Measurements from ENCODE around the gene CDC27.
"Not testable (repeated sequence)": the region's sequence is repeated elsewhere in the genome, so short reads cannot be mapped to it uniquely, and the experiment has no call there.

CDC27 gene

DNA sequence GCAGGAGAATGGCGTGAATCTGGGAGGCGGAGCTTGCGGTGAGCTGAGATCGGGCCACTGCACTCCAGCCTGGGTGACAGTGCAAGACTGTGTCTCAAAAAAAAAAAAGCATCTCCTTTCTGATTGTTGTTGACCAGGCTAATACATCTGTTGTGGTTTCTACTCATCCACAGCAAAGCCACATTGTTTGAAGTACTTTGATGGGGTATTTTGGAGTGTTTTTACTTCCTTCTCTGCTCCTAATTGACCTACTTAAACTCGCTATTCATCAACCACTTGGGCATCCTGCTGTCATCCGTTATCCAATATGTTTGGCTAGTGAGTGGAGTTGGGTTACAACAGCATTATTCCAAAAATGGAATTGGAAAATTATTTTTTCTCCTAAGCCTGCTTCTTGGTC is 3.5 kb upstream of the CDC27 start:
- Mint-ChIP-seq H3K4me3 (no peak overlapping the region), H3K27me3 (ENCODE audit: low read depth) (no peaks in the 10 kb centered on the region), H3K36me3 (ENCODE audit: low read depth) (no peaks in the 10 kb centered on the region), H3K27ac (no peak overlapping the region), H3K9me3 (no peaks in the 10 kb centered on the region), H3K4me1 (ENCODE audit: low read depth) (peaks cover 15% of the 10 kb centered on the region)

DNA sequence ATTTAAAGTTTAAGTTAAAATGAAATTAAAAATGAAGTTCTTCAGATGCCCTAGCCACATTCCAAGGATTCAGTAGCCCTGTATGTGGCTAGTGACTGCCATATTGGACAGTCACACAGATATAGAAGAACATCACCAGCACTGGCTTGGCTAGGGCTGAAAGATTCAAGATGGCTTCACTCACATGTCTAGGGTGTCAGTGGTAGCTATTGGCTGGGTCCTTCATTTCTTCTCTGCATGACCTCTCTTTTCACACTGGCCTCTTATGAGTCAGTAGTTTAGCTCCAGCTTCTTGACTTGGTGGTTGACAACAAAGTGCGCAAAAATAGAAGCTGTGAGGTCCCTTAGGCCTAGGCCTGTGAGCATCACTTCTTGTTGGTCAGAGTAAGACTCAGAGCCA is 1.7 kb upstream of the CDC27 start:
- Mint-ChIP-seq H3K36me3 (ENCODE audit: low read depth) (peaks cover 4% of the 10 kb centered on the region), H3K4me1 (ENCODE audit: low read depth) (peaks cover 24% of the 10 kb centered on the region), H3K27me3 (ENCODE audit: low read depth) (no peaks in the 10 kb centered on the region), H3K4me3 (no peak overlapping the region), H3K9me3 (no peaks in the 10 kb centered on the region), H3K27ac (no peak overlapping the region)

DNA sequence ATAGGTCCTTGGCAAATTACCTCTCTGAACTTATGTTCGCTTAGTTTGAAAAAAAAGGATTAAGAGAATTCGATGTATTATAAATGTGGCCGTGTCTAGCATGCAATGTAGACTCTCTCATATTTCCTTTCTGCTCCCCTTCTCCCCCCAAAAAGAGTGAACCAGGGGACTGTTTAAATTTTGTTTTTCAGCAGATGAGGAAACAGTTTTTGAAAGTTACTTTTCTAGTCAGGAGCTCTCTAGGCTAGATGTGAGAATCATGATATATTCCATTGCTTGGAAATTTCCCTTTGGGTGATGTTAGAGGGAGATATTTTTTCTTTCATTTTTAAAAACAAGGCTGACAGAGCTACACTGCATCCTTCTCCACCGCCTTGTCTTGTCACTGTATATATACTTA is 1.1 kb upstream of the CDC27 start:
- peaks cover 24% of the 10 kb centered on the region for H3K4me1 Mint-ChIP-seq (ENCODE audit: low read depth)
- no peaks in the 10 kb centered on the region for H3K27me3 Mint-ChIP-seq (ENCODE audit: low read depth)
- H3K36me3 Mint-ChIP-seq (ENCODE audit: low read depth) = peaks cover 4% of the 10 kb centered on the region
- peak overlapping the region; percentile 91 for H3K4me3 Mint-ChIP-seq
- no peak overlapping the region for H3K27ac Mint-ChIP-seq
- H3K9me3 Mint-ChIP-seq = no peaks in the 10 kb centered on the region

DNA sequence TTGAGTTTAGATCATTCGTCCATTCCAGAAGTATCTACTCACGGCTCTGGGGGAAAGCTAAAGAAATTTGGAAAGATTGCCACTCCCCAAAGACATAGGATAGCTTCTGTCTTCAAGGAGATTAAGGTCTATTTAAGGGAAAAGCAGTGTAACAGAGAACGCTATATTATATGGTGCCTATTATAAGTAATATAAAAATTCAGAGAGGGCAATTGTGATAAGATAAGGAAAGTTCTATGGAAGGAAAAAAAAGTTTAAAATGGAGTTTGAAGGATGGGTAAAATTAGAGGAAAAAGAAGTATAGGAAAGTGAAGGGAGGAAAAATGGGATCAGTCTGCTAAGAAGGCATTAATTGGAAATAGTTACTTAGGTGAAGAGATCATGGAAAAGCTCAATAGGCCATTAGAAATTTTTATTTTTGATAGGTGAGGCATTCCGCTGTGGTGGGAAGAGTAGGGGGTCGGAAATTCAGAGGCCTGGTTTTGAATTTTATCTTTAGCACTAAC is 690 bp upstream of the CDC27 start:
- Mint-ChIP-seq H3K36me3 (ENCODE audit: low read depth) (peaks cover 4% of the 10 kb centered on the region), H3K27me3 (ENCODE audit: low read depth) (no peaks in the 10 kb centered on the region), H3K4me1 (ENCODE audit: low read depth) (peaks cover 25% of the 10 kb centered on the region), H3K9me3 (no peaks in the 10 kb centered on the region), H3K27ac (peak overlapping the region; percentile 89), H3K4me3 (peak overlapping the region; percentile 91)

DNA sequence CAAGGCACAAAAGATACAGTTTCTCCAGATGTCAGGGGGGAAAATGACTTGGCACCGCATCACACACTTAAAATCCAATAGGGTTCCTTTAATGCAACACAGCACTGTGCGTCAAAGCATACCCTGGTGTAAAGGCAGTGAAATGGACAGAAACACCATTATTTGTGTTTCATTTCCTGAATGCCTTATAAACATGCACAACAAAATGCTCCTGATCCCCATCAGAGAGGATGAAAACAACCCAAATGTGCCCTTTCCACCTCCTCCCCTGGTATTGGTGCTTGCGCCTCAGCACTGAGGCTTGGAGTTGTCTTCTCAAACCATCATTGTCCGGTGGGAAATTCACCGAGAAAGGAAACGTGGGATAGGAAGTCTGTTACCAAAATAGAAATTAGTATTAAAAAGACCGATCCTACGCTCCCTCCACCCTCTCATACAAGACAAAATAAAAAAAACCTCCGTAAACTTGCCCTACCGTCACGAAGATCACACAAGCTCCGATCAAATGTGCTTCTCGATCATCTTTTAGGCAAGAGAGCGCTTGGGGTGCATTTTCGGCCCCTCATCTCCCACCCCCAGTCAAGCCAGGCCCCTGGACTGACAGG is 722 bp downstream of the CDC27 start:
- Mint-ChIP-seq H3K4me1 (ENCODE audit: low read depth) (peaks cover 37% of the 10 kb centered on the region), H3K27ac (peak overlapping the region; percentile 89), H3K27me3 (ENCODE audit: low read depth) (no peaks in the 10 kb centered on the region), H3K4me3 (peak overlapping the region; percentile 91), H3K36me3 (ENCODE audit: low read depth) (peaks cover 6% of the 10 kb centered on the region), H3K9me3 (no peaks in the 10 kb centered on the region)

DNA sequence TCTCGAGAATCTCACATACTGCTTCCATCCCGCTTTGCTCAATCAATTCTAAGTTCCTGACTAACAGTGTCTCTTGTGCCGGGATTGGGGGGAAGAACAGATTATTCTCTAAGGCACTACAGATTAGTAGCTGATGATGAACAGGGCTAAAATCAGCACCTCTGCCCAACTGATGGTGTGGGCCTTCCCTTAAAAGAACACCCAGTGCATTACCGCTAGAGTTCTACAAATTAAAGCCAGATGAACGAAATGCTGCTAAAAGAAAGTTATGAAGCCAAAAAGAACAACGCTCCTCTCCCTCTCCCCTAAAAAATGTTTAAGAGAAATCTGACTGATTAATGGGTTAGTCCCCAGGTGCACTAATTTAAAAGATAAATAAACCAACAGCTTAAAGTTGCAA is 4.4 kb downstream of the CDC27 start:
- no peaks in the 10 kb centered on the region for H3K9me3 Mint-ChIP-seq
- no peak overlapping the region for H3K4me3 Mint-ChIP-seq
- H3K27me3 Mint-ChIP-seq (ENCODE audit: low read depth) = no peaks in the 10 kb centered on the region
- H3K4me1 Mint-ChIP-seq (ENCODE audit: low read depth) = peaks cover 48% of the 10 kb centered on the region
- H3K36me3 Mint-ChIP-seq (ENCODE audit: low read depth) = peaks cover 13% of the 10 kb centered on the region
- no peak overlapping the region for H3K27ac Mint-ChIP-seq

DNA sequence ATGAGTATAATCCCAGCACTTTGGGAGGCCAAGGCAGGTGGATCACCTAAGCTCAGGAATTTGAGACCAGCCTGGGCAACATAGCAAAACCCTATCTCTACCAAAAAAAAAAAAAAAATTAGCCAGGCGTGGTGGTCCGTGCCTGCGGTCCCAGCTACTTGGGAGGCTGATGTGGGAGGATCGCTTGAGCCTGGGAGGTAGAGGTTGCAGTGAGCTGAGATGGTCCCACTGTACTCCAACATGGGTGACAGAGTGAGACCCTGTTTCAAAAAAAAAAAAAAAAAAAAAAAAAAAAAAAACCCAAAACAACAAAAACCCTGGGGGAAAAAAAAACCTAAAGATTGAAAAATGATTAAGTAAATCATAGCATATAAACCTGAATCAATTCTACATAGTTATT is 8.1 kb downstream of the CDC27 start:
- not testable (repeated sequence) for H3K27ac Mint-ChIP-seq

DNA sequence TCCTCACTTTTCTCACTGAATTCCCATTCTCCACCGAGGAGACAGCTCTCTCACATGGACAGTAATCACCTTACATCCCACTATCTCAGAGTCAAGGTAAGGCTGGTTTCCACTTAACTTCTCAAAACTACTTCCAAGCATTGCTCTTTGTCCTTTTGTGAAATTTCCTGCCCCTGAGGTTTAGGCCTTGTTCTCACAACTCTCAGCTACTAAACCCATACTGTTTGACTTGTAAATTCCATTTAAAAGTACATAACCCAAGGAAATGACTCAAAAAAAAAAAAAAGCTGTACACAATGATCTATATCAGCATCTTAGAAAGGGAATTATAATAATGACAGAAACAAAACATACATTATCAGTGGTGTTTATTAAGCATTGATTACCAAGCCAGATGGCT is 8.8 kb downstream of the CDC27 start:
- Mint-ChIP-seq H3K36me3 (ENCODE audit: low read depth) (peaks cover 26% of the 10 kb centered on the region), H3K27ac (no peak overlapping the region), H3K4me3 (no peak overlapping the region), H3K27me3 (ENCODE audit: low read depth) (no peaks in the 10 kb centered on the region), H3K4me1 (ENCODE audit: low read depth) (peaks cover 44% of the 10 kb centered on the region), H3K9me3 (no peaks in the 10 kb centered on the region)

More for the DNA sequence above, 8.1 kb downstream of the CDC27 start:
- peaks cover 45% of the 10 kb centered on the region for H3K4me1 Mint-ChIP-seq (ENCODE audit: low read depth)
- H3K9me3 Mint-ChIP-seq; H3K4me3 Mint-ChIP-seq; H3K27me3 Mint-ChIP-seq (ENCODE audit: low read depth): not testable (repeated sequence)
- peaks cover 26% of the 10 kb centered on the region for H3K36me3 Mint-ChIP-seq (ENCODE audit: low read depth)

DNA sequence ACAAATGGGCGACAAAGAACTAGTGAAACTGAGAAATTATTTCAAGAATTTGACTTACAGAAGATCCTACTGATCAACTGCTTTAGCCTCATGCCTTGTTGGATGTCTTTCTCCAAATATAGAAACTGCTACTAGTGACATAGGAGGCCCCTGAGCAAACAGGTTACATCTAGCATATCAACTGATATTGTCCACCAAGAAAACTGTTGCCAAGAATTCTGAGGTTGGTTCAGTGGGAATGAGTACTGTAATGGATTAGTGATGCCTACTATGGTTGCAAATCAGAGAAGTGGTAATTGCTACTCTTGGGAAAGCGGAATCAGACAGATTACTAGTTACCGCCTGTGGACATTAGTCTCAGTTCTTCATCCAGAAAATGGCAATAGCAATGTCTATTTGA is 10.0 kb downstream of the CDC27 start:
- H3K4me3 Mint-ChIP-seq = no peak overlapping the region
- no peaks in the 10 kb centered on the region for H3K27me3 Mint-ChIP-seq (ENCODE audit: low read depth)
- H3K9me3 Mint-ChIP-seq = no peaks in the 10 kb centered on the region
- peaks cover 42% of the 10 kb centered on the region for H3K4me1 Mint-ChIP-seq (ENCODE audit: low read depth)
- no peak overlapping the region for H3K27ac Mint-ChIP-seq
- H3K36me3 Mint-ChIP-seq (ENCODE audit: low read depth) = peaks cover 32% of the 10 kb centered on the region

DNA sequence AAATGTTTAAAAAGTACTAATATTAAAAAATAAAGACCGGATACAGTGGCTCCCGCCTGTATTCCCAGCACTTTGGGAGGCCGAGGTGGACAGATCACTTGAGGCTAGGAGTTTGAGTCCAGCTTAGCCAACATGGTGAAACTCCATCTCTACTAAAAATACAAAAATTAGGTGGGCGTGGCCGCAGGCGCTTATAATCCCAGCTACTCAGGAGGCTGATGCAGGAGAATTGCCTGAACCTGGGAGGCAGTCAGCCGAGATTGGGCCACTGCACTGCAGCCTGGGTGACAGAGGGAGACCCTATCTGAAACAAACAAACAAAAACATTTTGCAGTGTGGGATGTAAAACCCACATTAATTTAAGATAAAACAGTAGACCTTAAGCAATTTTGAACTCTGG is 11.8 kb downstream of the CDC27 start:
- Mint-ChIP-seq H3K4me1 (ENCODE audit: low read depth) (peaks cover 33% of the 10 kb centered on the region), H3K4me3 (no peak overlapping the region)

DNA sequence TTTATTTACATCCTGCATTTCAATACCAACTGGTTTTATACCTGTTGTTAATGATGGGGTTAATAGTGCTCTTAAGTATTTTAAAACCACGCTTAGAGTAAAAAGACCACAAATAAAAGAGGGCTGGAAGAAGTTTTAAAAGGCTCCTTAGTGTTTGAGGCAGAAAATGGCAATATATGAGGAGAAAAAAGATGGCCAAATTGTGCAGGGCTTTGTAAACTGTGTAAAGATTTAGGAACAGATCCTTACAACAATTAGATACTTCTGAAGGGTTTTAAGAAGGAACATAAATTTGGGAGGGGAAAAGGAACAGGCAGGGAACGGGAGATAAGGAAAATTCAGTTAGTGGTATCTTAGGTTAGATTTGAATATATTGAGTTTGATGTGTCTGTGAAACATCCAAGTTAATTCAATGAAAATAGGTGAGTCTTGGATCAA is 12.7 kb downstream of the CDC27 start:
- Mint-ChIP-seq H3K27me3 (ENCODE audit: low read depth) (no peaks in the 10 kb centered on the region), H3K36me3 (ENCODE audit: low read depth) (peaks cover 33% of the 10 kb centered on the region), H3K4me3 (no peak overlapping the region), H3K4me1 (ENCODE audit: low read depth) (peaks cover 27% of the 10 kb centered on the region), H3K27ac (no peak overlapping the region), H3K9me3 (no peaks in the 10 kb centered on the region)

More for the DNA sequence above, 11.8 kb downstream of the CDC27 start:
- Mint-ChIP-seq H3K36me3 (ENCODE audit: low read depth) (peaks cover 33% of the 10 kb centered on the region), H3K27me3 (ENCODE audit: low read depth) (no peaks in the 10 kb centered on the region), H3K27ac (no peak overlapping the region), H3K9me3 (no peaks in the 10 kb centered on the region)

DNA sequence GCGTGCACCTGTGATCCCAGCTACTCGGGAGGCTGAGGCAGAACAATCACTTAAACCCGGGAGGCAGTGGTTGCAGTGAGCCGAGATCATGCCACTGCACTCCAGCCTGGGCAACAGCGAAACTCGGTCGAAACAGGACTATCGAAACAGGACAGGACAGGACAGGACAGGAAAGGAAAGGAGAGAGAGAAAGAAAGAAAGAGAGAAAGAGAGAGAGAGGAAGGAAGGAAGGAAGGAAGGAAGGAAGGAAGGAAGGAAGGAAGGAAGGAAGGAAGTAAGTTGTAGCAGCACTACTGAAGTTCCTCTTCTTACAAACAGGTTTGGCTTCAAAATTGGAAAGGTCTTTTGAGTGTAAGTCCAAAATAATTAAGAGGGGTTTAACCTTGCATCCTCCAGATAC is 14.3 kb downstream of the CDC27 start:
- not testable (repeated sequence) for H3K27me3 Mint-ChIP-seq (ENCODE audit: low read depth); H3K9me3 Mint-ChIP-seq; H3K4me3 Mint-ChIP-seq
- peak overlapping the region; percentile 26 for H3K27ac Mint-ChIP-seq
- peaks cover 33% of the 10 kb centered on the region for H3K36me3 Mint-ChIP-seq (ENCODE audit: low read depth)
- H3K4me1 Mint-ChIP-seq (ENCODE audit: low read depth) = peaks cover 27% of the 10 kb centered on the region

DNA sequence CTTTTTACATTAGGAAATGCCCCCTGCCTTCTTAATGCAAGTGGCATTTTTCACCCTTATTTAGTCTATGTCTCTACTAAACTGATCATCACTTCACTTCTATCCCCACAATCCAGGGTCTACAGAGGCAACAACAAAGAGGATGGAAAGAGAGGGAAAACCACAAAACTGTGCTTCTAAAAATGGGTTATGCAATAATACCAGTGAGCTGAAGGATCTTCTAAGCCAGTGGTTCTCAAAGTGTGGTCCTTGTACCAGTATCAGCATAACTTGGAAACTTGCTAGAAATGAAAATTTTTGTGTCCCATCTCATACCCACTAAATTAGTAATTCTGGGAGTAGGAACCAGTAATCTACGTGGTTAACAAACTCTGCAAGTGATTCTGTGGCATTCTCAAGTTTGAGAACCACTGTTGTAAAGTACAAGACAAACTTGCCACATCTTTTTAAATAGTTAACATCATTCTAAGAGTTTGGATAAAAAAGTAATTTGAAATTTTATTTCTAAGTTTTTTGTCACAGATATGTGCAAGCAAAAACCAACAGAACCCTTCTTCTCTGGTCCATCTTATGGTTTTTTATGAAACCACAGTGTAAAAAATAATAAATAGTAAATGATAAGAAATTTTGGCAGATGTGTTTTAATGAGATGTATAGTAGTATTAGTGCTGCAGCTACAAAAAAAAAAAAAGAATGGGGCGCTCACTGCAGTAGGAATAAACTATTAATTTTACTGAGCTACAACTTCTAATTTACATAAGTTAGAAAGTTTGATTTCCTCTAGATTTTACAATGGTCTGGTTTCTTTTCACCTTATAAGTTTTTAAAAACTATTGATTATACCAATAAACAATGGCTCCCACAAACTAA is 16.2 kb downstream of the CDC27 start:
- Mint-ChIP-seq H3K9me3 (no peaks in the 10 kb centered on the region), H3K4me1 (ENCODE audit: low read depth) (peaks cover 24% of the 10 kb centered on the region), H3K36me3 (ENCODE audit: low read depth) (peaks cover 34% of the 10 kb centered on the region), H3K27ac (peak overlapping the region; percentile 24), H3K27me3 (ENCODE audit: low read depth) (no peaks in the 10 kb centered on the region), H3K4me3 (no peak overlapping the region)

DNA sequence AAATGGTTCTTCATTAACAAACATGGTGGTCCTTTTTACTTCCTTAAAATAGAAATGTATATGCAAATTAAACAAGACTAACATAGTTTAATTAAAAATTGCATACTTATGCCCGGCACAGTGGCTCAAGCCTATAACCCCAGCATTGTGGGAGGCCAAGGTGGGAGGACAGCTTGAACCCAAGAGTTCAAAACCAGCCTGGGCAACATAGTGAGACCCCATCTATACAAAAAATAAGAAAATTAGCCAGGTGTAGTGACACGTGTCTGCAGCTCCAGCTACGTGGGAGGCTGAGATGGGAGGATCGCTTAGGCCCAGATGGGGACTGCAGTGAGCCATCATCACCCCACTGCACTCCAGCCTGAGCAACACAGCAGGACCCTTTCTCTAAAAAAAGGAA is 18.4 kb downstream of the CDC27 start:
- peaks cover 35% of the 10 kb centered on the region for H3K36me3 Mint-ChIP-seq (ENCODE audit: low read depth)
- H3K27ac Mint-ChIP-seq = no peak overlapping the region
- H3K4me1 Mint-ChIP-seq (ENCODE audit: low read depth) = peaks cover 20% of the 10 kb centered on the region
- no peak overlapping the region for H3K4me3 Mint-ChIP-seq
- no peaks in the 10 kb centered on the region for H3K27me3 Mint-ChIP-seq (ENCODE audit: low read depth)
- H3K9me3 Mint-ChIP-seq = no peaks in the 10 kb centered on the region

DNA sequence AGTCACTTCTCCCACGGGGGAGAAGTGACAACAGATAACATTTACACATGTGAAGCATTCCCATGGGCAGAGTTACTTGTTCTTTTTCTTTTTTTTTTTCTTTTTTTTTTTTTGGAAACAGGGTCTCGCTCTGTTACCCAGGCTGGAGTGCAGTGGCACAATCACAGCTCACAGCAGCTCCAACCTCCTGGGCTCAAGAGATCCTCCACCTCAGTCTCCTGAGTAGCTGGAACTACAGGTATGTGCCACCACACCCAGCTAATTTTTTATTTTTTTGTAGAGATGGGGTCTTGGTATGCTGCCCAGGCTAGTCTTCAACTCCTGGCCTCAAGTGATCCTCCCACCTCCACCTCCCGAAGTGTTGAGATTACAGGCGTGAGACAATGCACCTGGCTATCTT is 20.2 kb downstream of the CDC27 start:
- H3K27me3 Mint-ChIP-seq (ENCODE audit: low read depth) = not testable (repeated sequence)

More for the DNA sequence above, 20.2 kb downstream of the CDC27 start:
- Mint-ChIP-seq H3K36me3 (ENCODE audit: low read depth) (peaks cover 27% of the 10 kb centered on the region), H3K4me1 (ENCODE audit: low read depth) (peaks cover 14% of the 10 kb centered on the region)
- H3K27ac Mint-ChIP-seq, H3K4me3 Mint-ChIP-seq, H3K9me3 Mint-ChIP-seq: not testable (repeated sequence)

Data from T-helper 1 cell treated with Interleukin-12 subunit alpha and Interleukin-12 subunit beta and Interleukin-4 antibody, amounts not matched to agents 30 μg/mL and 1 μg/mL, for 36 hours (primary cell).